Activated naive CD4-positive, alpha-beta T cell treated with anti-CD3 and anti-CD28 coated beads, Interleukin-2, amount 50 U/mL, for 72 hours (primary cell): Measurements from ENCODE around the gene MEIOC. TPM values are rescaled to one million over a fixed set of nuclear protein-coding genes. Genes with fewer than 3 reads are reported as not detected.
"Not testable (repeated sequence)": the region's sequence is repeated elsewhere in the genome, so short reads cannot be mapped to it uniquely, and the experiment has no call there.

Source experiments
- ATAC-seq, 2 donors: fragments of 150-1000 bp; cut with Tn5 transposase; 2 replicates each; pipeline ENCODE4 v1.10.0; 2021; ENCODE audit warnings: mild to moderate bottlenecking in 2 of 2, moderate library complexity in 2 of 2
- DNase-seq, 2 donors: peaks; one replicate each; pipeline ENCODE4 v3.0.0; 2021 to 2022; ENCODE audit warnings: low spot score in 2 of 2
- H3K27ac Mint-ChIP-seq, 2 donors: one replicate each; pipeline ENCODE4 v1.8.0; 2022; ENCODE audit warnings: mild to moderate bottlenecking in 2 of 2, mixed read lengths in 2 of 2
- H3K36me3 Mint-ChIP-seq, 2 donors: one replicate each; pipeline ENCODE4 v1.8.0; 2022; ENCODE audit warnings: mixed read lengths in 2 of 2
- H3K9me3 Mint-ChIP-seq, 2 donors: one replicate each; pipeline ENCODE4 v1.8.0; 2022; ENCODE audit warnings: mixed read lengths in 2 of 2
- total RNA-seq, 2 donors: library from RNA; stranded (reverse); gene quantifications; one replicate each; pipeline ENCODE4 v1.2.3, GENCODE V29; 2022

Gene MEIOC
- total RNA-seq, 2 donors from 2014 or later = 0.37 to 0.96 TPM

GRCh38 chr17:44636562-44636961 is 19.7 kb upstream of the MEIOC start:
- no peaks in the 10 kb centered on the region for H3K9me3 Mint-ChIP-seq
- no peak for ATAC-seq
- DNase-seq = no peak
- no peak overlapping the region for H3K27ac Mint-ChIP-seq
- no peaks in the 10 kb centered on the region for H3K36me3 Mint-ChIP-seq

- Mint-ChIP-seq H3K9me3 (no peaks in the 10 kb centered on the region), H3K36me3 (no peaks in the 10 kb centered on the region), H3K27ac (no peak overlapping the region)
- no peak for DNase-seq
- no peak for ATAC-seq
Measured at GRCh38 chr17:44637066-44637465, 19.2 kb upstream of the MEIOC start.

GRCh38 chr17:44642834-44643233 is 13.4 kb upstream of the MEIOC start:
- ATAC-seq (no peak), DNase-seq (no peak)
- no peaks in the 10 kb centered on the region for H3K36me3 Mint-ChIP-seq
- H3K9me3 Mint-ChIP-seq = no peaks in the 10 kb centered on the region
- no peak overlapping the region for H3K27ac Mint-ChIP-seq

DNA sequence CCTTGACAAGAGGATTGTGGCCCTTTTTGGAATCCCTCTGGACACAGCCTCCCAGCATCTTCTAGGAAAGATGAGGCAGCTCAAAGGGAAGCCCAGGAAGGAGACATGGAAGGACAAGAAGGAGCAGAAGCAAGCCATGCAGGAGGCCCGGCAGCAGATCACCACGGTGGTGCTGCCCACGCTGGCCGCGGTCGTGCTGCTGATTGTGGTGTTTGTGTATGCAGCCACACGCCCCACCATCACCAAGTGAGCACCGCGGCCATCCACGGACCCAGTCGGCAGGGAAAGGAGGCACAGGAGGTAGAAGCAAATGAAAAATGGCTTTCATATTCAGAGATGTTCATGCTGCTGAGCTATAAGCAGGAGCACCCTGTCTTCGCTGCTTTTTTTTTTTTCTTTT is 10.9 kb upstream of the MEIOC start:
- DNase-seq (no peak), ATAC-seq (no peak)
- H3K36me3 Mint-ChIP-seq = no peaks in the 10 kb centered on the region
- no peak overlapping the region for H3K27ac Mint-ChIP-seq
- H3K9me3 Mint-ChIP-seq = no peaks in the 10 kb centered on the region

DNA sequence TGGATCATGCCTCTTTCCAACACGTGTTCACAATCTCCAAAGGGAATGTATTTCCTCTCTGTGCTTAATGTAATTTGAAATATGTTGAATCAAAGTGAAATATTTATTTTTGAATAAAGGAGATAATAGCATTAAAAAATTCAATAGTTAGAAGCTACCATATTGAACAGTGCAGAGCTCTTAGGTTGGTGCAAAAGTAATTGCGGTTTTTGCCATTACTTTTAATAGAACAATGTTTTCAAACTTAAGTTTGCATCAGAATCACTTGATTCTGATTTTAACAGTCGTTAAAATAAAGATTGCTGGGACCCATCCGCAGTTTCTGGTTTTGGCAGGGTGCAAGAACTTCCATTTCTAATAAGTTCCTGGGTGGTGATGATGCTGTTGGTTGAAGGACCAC is 10.0 kb upstream of the MEIOC start:
- DNase-seq (no peak), ATAC-seq (no peak)
- no peak overlapping the region for H3K27ac Mint-ChIP-seq
- H3K9me3 Mint-ChIP-seq = no peaks in the 10 kb centered on the region
- no peaks in the 10 kb centered on the region for H3K36me3 Mint-ChIP-seq

DNA sequence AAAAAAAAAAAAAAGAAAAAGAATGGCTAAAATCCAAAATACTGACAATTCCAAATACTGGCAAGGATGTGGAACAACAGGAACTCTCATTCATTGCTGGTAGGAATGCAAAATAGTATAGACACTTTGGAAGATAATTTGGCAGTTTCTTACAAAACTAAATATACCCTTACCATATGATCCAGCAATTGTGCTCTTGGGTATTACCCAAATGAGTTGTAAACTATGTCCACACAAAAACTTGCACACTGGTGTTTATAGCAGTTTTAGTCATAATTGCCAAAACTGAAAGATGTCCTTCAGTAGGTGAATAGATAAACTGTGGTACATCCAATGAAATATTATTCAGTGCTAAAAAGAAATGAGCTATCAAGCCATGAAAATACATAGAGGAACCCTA is 8.5 kb upstream of the MEIOC start:
- H3K27ac Mint-ChIP-seq = no peak overlapping the region
- ATAC-seq (no peak), DNase-seq (no peak)
- no peaks in the 10 kb centered on the region for H3K36me3 Mint-ChIP-seq
- H3K9me3 Mint-ChIP-seq = no peaks in the 10 kb centered on the region

- Mint-ChIP-seq H3K36me3 (no peaks in the 10 kb centered on the region), H3K27ac (no peak overlapping the region), H3K9me3 (no peaks in the 10 kb centered on the region)
- DNase-seq (no peak), ATAC-seq (no peak)
Measured at GRCh38 chr17:44648963-44649362, 7.3 kb upstream of the MEIOC start.

DNA sequence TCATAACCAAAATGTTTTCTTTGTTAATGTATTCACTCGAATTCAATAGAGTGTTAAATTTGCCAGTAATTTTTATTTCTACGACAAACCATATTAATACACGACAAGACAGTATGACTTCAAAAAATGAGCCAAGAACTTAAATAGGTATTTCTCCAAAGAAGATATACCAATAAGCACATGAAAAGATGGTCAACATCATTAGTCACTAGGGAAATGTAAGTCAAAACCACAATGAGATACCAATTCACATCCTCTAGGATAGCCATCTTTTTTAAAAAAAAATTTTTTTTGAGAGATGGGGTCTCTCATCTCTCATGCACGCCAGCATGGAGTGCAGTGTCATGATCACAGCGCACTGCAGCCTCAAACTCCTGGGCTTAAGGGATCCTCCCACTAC is 5.0 kb upstream of the MEIOC start:
- Mint-ChIP-seq H3K36me3 (no peaks in the 10 kb centered on the region), H3K9me3 (no peaks in the 10 kb centered on the region), H3K27ac (no peak overlapping the region)
- DNase-seq (no peak), ATAC-seq (no peak)

GRCh38 chr17:44652727-44653126 is 3.5 kb upstream of the MEIOC start:
- no peaks in the 10 kb centered on the region for H3K9me3 Mint-ChIP-seq
- H3K27ac Mint-ChIP-seq = no peak overlapping the region
- DNase-seq (no peak), ATAC-seq (no peak)
- no peaks in the 10 kb centered on the region for H3K36me3 Mint-ChIP-seq

DNA sequence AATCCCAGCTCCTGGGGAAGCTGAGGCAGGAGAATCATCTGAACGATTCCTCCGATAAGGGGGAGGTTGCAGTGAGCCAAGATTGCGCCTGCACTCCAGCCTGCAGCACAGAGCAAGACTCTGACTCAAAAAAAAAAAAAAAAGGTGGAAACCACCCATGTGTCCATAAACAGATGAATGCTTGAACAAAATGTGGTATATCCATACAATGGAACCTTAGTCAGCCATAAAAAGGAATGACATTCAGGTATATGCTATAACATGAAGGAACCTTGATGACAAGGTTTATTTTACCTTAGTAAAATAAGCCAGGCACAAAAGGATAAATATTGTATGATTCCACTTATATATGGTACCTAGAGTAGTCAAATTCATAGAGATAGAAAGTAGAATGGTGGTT is 2.9 kb upstream of the MEIOC start:
- H3K36me3 Mint-ChIP-seq = no peaks in the 10 kb centered on the region
- ATAC-seq (no peak), DNase-seq (no peak)
- H3K9me3 Mint-ChIP-seq = no peaks in the 10 kb centered on the region
- no peak overlapping the region for H3K27ac Mint-ChIP-seq

GRCh38 chr17:44653954-44654353 is 2.3 kb upstream of the MEIOC start:
- Mint-ChIP-seq H3K27ac (no peak overlapping the region), H3K9me3 (no peaks in the 10 kb centered on the region)
- no peak for ATAC-seq

DNA sequence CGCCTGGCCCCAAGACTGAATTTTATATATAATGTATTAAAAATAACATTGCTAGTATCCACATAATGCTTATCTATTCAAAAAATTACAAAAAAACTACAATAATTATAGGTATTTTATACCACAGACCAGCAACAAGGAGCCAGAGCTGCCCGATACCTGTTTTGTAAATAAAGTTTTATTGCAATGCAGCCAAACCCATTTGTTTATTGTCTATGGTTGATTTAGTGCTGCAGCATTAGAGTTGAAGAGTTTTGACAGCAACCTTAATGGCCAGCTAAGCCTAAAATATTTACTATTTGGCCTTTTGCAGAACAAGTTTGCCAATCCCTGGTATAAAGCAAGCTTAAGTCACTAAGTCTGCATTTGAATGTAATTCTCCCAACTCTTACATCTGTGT is 5.6 kb downstream of the MEIOC start:
- Mint-ChIP-seq H3K36me3 (no peaks in the 10 kb centered on the region), H3K9me3 (no peaks in the 10 kb centered on the region), H3K27ac (no peak overlapping the region)
- DNase-seq = no peak
- ATAC-seq = no peak

More at GRCh38 chr17:44653954-44654353, 2.3 kb upstream of the MEIOC start:
- no peaks in the 10 kb centered on the region for H3K36me3 Mint-ChIP-seq
- no peak for DNase-seq

- Mint-ChIP-seq H3K27ac (no peak overlapping the region), H3K9me3 (no peaks in the 10 kb centered on the region)
- ATAC-seq = no peak
Measured at GRCh38 chr17:44663095-44663494, 6.8 kb downstream of the MEIOC start.

GRCh38 chr17:44664867-44665266 is 8.6 kb downstream of the MEIOC start:
- DNase-seq = no peak
- no peaks in the 10 kb centered on the region for H3K9me3 Mint-ChIP-seq
- H3K27ac Mint-ChIP-seq = no peak overlapping the region
- ATAC-seq = no peak
- no peaks in the 10 kb centered on the region for H3K36me3 Mint-ChIP-seq

More at GRCh38 chr17:44663095-44663494, 6.8 kb downstream of the MEIOC start:
- DNase-seq = no peak
- H3K36me3 Mint-ChIP-seq = no peaks in the 10 kb centered on the region

DNA sequence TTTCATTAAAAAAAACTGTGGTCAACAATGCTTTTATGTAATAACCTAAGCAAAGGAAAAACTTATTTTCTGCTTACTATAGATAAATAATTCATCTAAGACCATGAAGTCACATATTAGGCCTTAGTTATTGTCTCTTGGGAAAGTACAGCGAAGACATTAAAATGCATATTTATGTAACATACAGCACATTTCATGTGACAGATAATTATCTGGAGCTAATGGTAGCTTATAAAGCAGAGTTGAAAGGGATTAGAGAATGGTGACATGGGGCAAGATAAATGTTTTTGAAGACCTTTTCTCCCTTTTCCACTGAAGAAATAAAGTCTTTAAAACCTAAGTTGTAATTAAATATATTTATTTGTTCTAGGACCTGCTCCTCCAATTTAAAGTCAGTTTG is 9.7 kb downstream of the MEIOC start:
- ATAC-seq (no peak), DNase-seq (no peak)
- no peaks in the 10 kb centered on the region for H3K9me3 Mint-ChIP-seq
- H3K36me3 Mint-ChIP-seq = no peaks in the 10 kb centered on the region
- no peak overlapping the region for H3K27ac Mint-ChIP-seq

DNA sequence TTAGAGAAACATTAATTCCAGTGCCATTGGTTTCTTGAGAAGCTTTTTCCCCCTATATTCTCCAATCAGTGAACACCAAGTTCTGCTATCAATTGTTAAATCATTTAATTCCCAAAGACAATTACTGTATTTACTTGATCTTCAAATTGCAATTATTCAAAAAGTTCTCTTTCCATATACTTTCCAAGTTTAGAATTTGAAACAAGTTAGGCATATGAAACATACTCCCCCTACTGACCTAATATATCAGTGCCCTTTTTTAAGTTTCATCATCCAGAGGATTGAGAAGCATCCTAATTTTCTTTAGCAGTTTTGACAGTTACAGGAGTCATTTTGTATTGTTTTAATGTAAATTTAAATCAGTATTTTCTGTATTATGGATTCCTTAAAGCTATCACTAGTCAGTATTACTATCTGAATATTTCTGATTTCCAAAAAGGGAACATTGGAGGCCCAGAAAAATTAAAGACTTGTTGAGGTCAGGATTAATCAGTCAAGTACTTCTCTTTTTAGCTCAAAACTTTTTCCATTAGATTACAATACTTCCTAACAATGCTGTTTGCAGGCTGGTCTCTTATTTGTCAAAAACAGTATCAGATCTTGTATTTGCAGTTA is 16.3 kb downstream of the MEIOC start:
- Mint-ChIP-seq H3K36me3 (no peaks in the 10 kb centered on the region), H3K27ac (no peak overlapping the region), H3K9me3 (no peaks in the 10 kb centered on the region)
- no peak for ATAC-seq
- DNase-seq = no peak

- no peaks in the 10 kb centered on the region for H3K36me3 Mint-ChIP-seq
- no peaks in the 10 kb centered on the region for H3K9me3 Mint-ChIP-seq
- ATAC-seq = no peak
- DNase-seq = no peak
- no peak overlapping the region for H3K27ac Mint-ChIP-seq
Measured at GRCh38 chr17:44673893-44674292, 17.6 kb downstream of the MEIOC start.

GRCh38 chr17:44677136-44677535 is 20.9 kb downstream of the MEIOC start:
- Mint-ChIP-seq H3K9me3 (no peaks in the 10 kb centered on the region), H3K27ac (no peak overlapping the region)

GRCh38 chr17:44683303-44683702 is 27.0 kb downstream of the MEIOC start:
- not testable (repeated sequence) for DNase-seq, H3K36me3 Mint-ChIP-seq, H3K9me3 Mint-ChIP-seq, ATAC-seq
- peak overlapping the region in 1 of 2 donors; percentile 9 for H3K27ac Mint-ChIP-seq

More at GRCh38 chr17:44677136-44677535, 20.9 kb downstream of the MEIOC start:
- DNase-seq (no peak), ATAC-seq (no peak)
- no peaks in the 10 kb centered on the region for H3K36me3 Mint-ChIP-seq
